Prostate gland (tissue), 2 donors: ENCODE measurements around the gene APOBEC3B. TPM values are rescaled to one million over a fixed set of nuclear protein-coding genes. Genes with fewer than 3 reads are reported as not detected.

Source experiments
- DNase-seq: peaks from one replicate; pipeline ENCODE4 v3.0.0-alpha.2; 2019; ENCODE audit warnings: low spot score
- H3K27ac ChIP-seq, 2 donors: fragments of 200-600 bp; sonication (generic); 2 replicates each; pipeline ENCODE4 v1.5.1; 2017 to 2019
- H3K27me3 ChIP-seq: fragments of 200-600 bp; sonication (generic); replicated peaks from 2 replicates; pipeline ENCODE4 v1.5.1; 2019; ENCODE audit not compliant: insufficient read depth
- H3K36me3 ChIP-seq, 2 donors: fragments of 200-600 bp; sonication (generic); 1 replicate in 1 of 2; 2 replicates in 1 of 2; pipeline versions ENCODE4 v1.5.1 to v1.8.1; 2017 to 2019
- H3K4me1 ChIP-seq: fragments of 200-600 bp; sonication (generic); replicated peaks from 2 replicates; pipeline ENCODE4 v1.5.1; 2019
- H3K4me3 ChIP-seq, 2 donors: fragments of 200-600 bp; sonication (generic); 2 replicates each; pipeline ENCODE4 v1.5.1; 2017 to 2019
- H3K9me3 ChIP-seq: fragments of 200-600 bp; sonication (generic); 2 replicates; pipeline ENCODE4 v1.5.1; 2017
- CTCF ChIP-seq, 4 experiments: fragments of 200-600 bp in 2 of 4; fragments of 450-650 bp in 2 of 4; sonication (generic) in 2 of 4; IDR thresholded peaks; 1 replicate in 3 of 4; 2 replicates in 1 of 4; pipeline ENCODE4 v1.5.1; 2016 to 2019; ENCODE audit warnings: antibody characterized with exemption in 4 of 4, mild to moderate bottlenecking in 2 of 4, moderate library complexity in 2 of 4
- POLR2A ChIP-seq: fragments of 450-650 bp; IDR thresholded peaks from one replicate; pipeline ENCODE4 v1.6.1; 2016; ENCODE audit warnings: antibody characterized with exemption, mild to moderate bottlenecking
- POLR2AphosphoS5 ChIP-seq: sonication (generic); formaldehyde crosslinking; IDR thresholded peaks from one replicate; pipeline ENCODE4 v1.6.1; 2017; ENCODE audit warnings: antibody characterized with exemption
- WGBS: methylation state at CpG from one replicate; pipeline ENCODE4 v1.1.5; 2018; 5-methylcytosine and 5-hydroxymethylcytosine counted together
- intact Hi-C: fragments of 100-400 bp; cut with DNase I; formaldehyde crosslinking; loops from one replicate; pipeline ENCODE4 v1.14.2; 2022
- total RNA-seq, 2 donors: library from RNA; depleted of rRNA; stranded (reverse); fragments of >200 nt; gene quantifications; one replicate each; pipeline ENCODE4 v1.1.0, GENCODE V29; 2016

The APOBEC3B gene
- total RNA-seq, 2 donors from 2014 or later = 0.91 to 1.5 TPM

GRCh38 chr22:38971791-38972190 is 10.4 kb upstream of the APOBEC3B start:
- H3K27ac ChIP-seq = no peak overlapping the region
- H3K4me3 ChIP-seq = no peak overlapping the region
- no peaks in the 10 kb centered on the region for H3K9me3 ChIP-seq
- H3K4me1 ChIP-seq = no peaks in the 10 kb centered on the region
- no peak for DNase-seq
- TF ChIP-seq CTCF (IDR thresholded peaks at IDR 0.05) (no peak), POLR2A (no peak), POLR2AphosphoS5 (no peak)
- no peaks in the 10 kb centered on the region for H3K27me3 ChIP-seq
- H3K36me3 ChIP-seq = no peaks in the 10 kb centered on the region
- intact Hi-C loops = no loop called here
- 95% methylated on average over 3 of the region's 3 CpGs for WGBS

- Histone ChIP-seq H3K4me1 (no peaks in the 10 kb centered on the region), H3K36me3 (no peaks in the 10 kb centered on the region), H3K4me3 (no peak overlapping the region), H3K27ac (no peak overlapping the region), H3K9me3 (no peaks in the 10 kb centered on the region), H3K27me3 (no peaks in the 10 kb centered on the region)
- TF ChIP-seq CTCF (IDR thresholded peaks at IDR 0.05) (no peak), POLR2AphosphoS5 (no peak), POLR2A (no peak)
- WGBS = 74% methylated on average over 5 of the region's 5 CpGs
- no peak for DNase-seq
- intact Hi-C loops = no loop called here
These were observed 9.6 kb upstream of the APOBEC3B start for GRCh38 chr22:38972558-38972957.

- H3K9me3 ChIP-seq = no peaks in the 10 kb centered on the region
- no peaks in the 10 kb centered on the region for H3K27me3 ChIP-seq
- H3K4me1 ChIP-seq = no peaks in the 10 kb centered on the region
- intact Hi-C loops = no loop called here
- peak; percentile 14 for DNase-seq
- WGBS = 54% methylated on average over 15 of the region's 15 CpGs
- TF ChIP-seq POLR2A (no peak), POLR2AphosphoS5 (no peak), CTCF (IDR thresholded peaks at IDR 0.05) (peak in 3 of 4 experiments; percentile 35 to 73 (median 57))
- H3K27ac ChIP-seq = no peak overlapping the region
- H3K4me3 ChIP-seq = no peak overlapping the region
- no peaks in the 10 kb centered on the region for H3K36me3 ChIP-seq
These were observed 8.6 kb upstream of the APOBEC3B start for GRCh38 chr22:38973289-38974169.

- DNase-seq = no peak
- Histone ChIP-seq H3K27ac (no peak overlapping the region), H3K4me3 (no peak overlapping the region), H3K9me3 (no peaks in the 10 kb centered on the region), H3K36me3 (no peaks in the 10 kb centered on the region), H3K27me3 (no peaks in the 10 kb centered on the region), H3K4me1 (no peaks in the 10 kb centered on the region)
- WGBS = 92% methylated on average over 18 of the region's 18 CpGs
- TF ChIP-seq POLR2A = no peak
- no peak for TF ChIP-seq POLR2AphosphoS5
- no peak for TF ChIP-seq CTCF (IDR thresholded peaks at IDR 0.05)
- intact Hi-C loops = no loop called here
These were observed 7.8 kb upstream of the APOBEC3B start for GRCh38 chr22:38974170-38974825.
